Nephron progenitor cell (in vitro differentiated cells): ENCODE data around the gene SFXN5.

Experiments used
- DNase-seq: peaks from one replicate; pipeline ENCODE4 v3.0.0; 2021
- H3K27ac Mint-ChIP-seq: 2 replicates; pipeline ENCODE4 v1.8.0; 2021; ENCODE audit warnings: mild to moderate bottlenecking, moderate library complexity, mixed read lengths
- H3K27me3 Mint-ChIP-seq: 2 replicates; pipeline ENCODE4 v1.8.0; 2021; ENCODE audit warnings: mild to moderate bottlenecking, low read depth, mixed read lengths; ENCODE audit not compliant: poor library complexity
- H3K36me3 Mint-ChIP-seq: 2 replicates; pipeline ENCODE4 v1.8.0; 2021; ENCODE audit warnings: low read depth, mixed read lengths
- H3K4me1 Mint-ChIP-seq: 2 replicates; pipeline ENCODE4 v1.8.0; 2021; ENCODE audit warnings: mixed read lengths
- H3K4me3 Mint-ChIP-seq: 2 replicates; pipeline ENCODE4 v1.8.0; 2021; ENCODE audit warnings: mild to moderate bottlenecking, moderate library complexity, mixed read lengths
- H3K9me3 Mint-ChIP-seq: 2 replicates; pipeline ENCODE4 v1.8.0; 2021; ENCODE audit warnings: mild to moderate bottlenecking, moderate library complexity, mixed read lengths
- CTCF ChIP-seq: fragments of 200-600 bp; sonication (generic); IDR thresholded peaks from 2 replicates; pipeline ENCODE4 v1.5.0; 2021; ENCODE audit warnings: antibody characterized with exemption

SFXN5 gene

DNA sequence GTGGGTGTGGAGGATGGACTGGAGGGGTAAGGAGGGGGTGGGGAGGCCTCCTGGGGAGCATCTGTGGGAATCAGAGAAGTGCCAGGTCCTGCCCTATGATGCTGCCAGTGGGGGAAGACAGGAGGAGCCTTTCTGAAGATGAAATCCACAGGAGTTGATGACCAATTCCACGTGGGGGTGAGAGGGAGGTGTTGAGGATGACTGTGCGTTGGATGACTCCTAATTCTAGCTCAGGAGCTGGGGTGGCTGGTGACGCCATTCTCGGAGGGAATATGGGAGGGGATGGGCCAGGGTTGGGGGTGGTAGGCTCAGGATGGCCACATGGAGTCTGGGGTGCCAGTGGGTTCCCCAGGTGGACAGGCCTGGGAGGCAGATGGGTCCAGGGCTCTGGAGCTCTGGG, 121.9 kb downstream of the SFXN5 start:
- Mint-ChIP-seq H3K36me3 (no peaks in the 10 kb centered on the region), H3K9me3 (no peaks in the 10 kb centered on the region), H3K4me3 (no peak overlapping the region), H3K27ac (no peak overlapping the region), H3K27me3 (peaks cover 30% of the 10 kb centered on the region), H3K4me1 (peaks cover 32% of the 10 kb centered on the region)
- no peak for DNase-seq
- no peak for TF ChIP-seq CTCF

GRCh38 chr2:72949045-72949444, 122.5 kb downstream of the SFXN5 start:
- H3K9me3 Mint-ChIP-seq, result no peaks in the 10 kb centered on the region
- H3K36me3 Mint-ChIP-seq, result no peaks in the 10 kb centered on the region
- no peak overlapping the region for H3K4me3 Mint-ChIP-seq
- no peak overlapping the region for H3K27ac Mint-ChIP-seq
- no peak for DNase-seq
- H3K27me3 Mint-ChIP-seq, result peaks cover 33% of the 10 kb centered on the region
- H3K4me1 Mint-ChIP-seq, result peaks cover 26% of the 10 kb centered on the region
- no peak for TF ChIP-seq CTCF

GRCh38 chr2:72947952-72948830, 123.3 kb downstream of the SFXN5 start:
- Mint-ChIP-seq H3K27me3 (peaks cover 33% of the 10 kb centered on the region), H3K4me1 (peaks cover 19% of the 10 kb centered on the region), H3K36me3 (no peaks in the 10 kb centered on the region), H3K27ac (no peak overlapping the region), H3K4me3 (no peak overlapping the region), H3K9me3 (no peaks in the 10 kb centered on the region)
- no peak for DNase-seq
- TF ChIP-seq CTCF, result no peak

DNA sequence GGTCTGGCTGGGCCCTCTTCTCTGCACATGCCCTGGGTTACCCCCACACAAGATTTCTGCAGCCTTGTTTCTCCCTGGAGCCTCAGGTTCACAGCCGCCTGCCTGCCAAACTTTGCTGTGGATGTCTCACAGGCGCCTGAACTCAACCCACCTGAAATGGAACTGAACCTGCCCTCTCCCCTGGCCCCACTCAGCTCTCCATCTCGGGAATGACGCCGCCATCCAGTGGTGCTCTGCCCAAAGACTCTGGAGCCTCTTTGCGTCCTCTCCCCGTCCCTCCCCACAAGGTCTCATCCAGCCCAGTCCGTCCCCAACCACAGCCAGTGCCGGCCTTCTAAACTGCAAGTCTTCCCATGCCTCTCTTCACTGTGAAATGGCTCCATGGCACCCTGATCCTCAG, 125.0 kb downstream of the SFXN5 start:
- DNase-seq, result no peak
- no peak overlapping the region for H3K4me3 Mint-ChIP-seq
- peaks cover 16% of the 10 kb centered on the region for H3K4me1 Mint-ChIP-seq
- H3K27me3 Mint-ChIP-seq, result peaks cover 27% of the 10 kb centered on the region
- no peaks in the 10 kb centered on the region for H3K9me3 Mint-ChIP-seq
- no peak overlapping the region for H3K27ac Mint-ChIP-seq
- no peaks in the 10 kb centered on the region for H3K36me3 Mint-ChIP-seq
- no peak for TF ChIP-seq CTCF

DNA sequence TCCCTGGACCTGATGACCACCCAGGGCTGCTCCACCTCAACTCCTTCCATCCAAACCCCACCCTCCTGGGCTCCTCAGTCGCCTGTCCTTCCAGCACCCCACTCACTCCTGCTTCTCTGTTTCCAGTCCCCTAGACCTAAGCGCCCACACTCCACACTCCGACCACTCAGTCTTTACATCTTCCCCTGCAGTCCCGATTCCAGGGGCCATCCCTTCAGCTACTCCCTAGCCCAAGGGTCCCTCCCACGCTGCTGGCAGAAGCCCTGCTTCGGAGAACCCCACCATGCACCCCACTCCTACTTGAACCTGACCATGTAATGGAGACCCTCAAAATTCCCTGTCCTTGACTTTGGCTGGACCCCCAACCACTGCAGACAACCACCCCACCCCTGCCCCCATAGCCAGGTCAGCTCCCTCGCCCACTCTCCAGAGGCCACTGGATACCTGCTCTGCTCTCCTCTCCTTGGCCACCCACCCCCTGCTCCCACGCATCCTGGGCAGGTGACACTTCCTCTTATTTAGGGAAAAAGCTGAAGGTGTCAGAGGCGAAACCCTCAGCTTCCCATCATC, 126.0 kb downstream of the SFXN5 start:
- H3K4me3 Mint-ChIP-seq, result no peak overlapping the region
- no peak for TF ChIP-seq CTCF
- no peaks in the 10 kb centered on the region for H3K36me3 Mint-ChIP-seq
- no peak for DNase-seq
- H3K9me3 Mint-ChIP-seq, result no peaks in the 10 kb centered on the region
- H3K4me1 Mint-ChIP-seq, result peaks cover 21% of the 10 kb centered on the region
- no peak overlapping the region for H3K27ac Mint-ChIP-seq
- H3K27me3 Mint-ChIP-seq, result peaks cover 27% of the 10 kb centered on the region
